HepG2 (cell line): ENCODE measurements around the gene ADAMTS13. TPM values are rescaled to one million over a fixed set of nuclear protein-coding genes. Genes with fewer than 3 reads are reported as not detected.
A peak's percentile ranks its signal among the peaks of the same experiment; 100 is the strongest.

Source experiments
- ARNTL ChIP-seq: sonication (generic); formaldehyde crosslinking; IDR thresholded peaks from 2 replicates; pipeline ENCODE4 v1.4.0; 2020; ENCODE audit warnings: mild to moderate bottlenecking, missing genetic modification reagents
- BCLAF1 ChIP-seq: fragments of 450-650 bp; IDR thresholded peaks from 2 replicates; pipeline ENCODE4 v1.6.1; 2017; ENCODE audit warnings: mild to moderate bottlenecking
- CCDC6 ChIP-seq: sonication (generic); formaldehyde crosslinking; IDR thresholded peaks from 2 replicates; pipeline ENCODE4 v1.8.1; 2022; ENCODE audit warnings: mild to moderate bottlenecking, missing genetic modification reagents, moderate library complexity
- ETV6 ChIP-seq: sonication (generic); formaldehyde crosslinking; conservative IDR thresholded peaks from 2 replicates; pipeline ENCODE4 v1.4.0; 2020; ENCODE audit warnings: missing genetic modification reagents
- FOXK1 ChIP-seq: sonication (generic); formaldehyde crosslinking; IDR thresholded peaks from 2 replicates; pipeline ENCODE4 v1.4.0; 2020; ENCODE audit warnings: low read depth, missing genetic modification reagents, borderline replicate concordance
- HNF4G ChIP-seq, 2 experiments: sonication (generic) in 1 of 2; formaldehyde crosslinking in 1 of 2; IDR thresholded peaks; 2 replicates each; pipeline versions ENCODE4 v1.4.0 to v1.6.1; 2011 to 2020; ENCODE audit warnings: borderline replicate concordance in 2 of 2, low read depth in 2 of 2, mild to moderate bottlenecking in 2 of 2, low read length in 1 of 2, missing genetic modification reagents in 1 of 2, moderate library complexity in 1 of 2
- MBNL3 ChIP-seq: fragments of 250-450 bp; sonication (Bioruptor Pico); conservative IDR thresholded peaks from 2 replicates; pipeline ENCODE4 v1.8.0; 2022; ENCODE audit warnings: mild to moderate bottlenecking, inconsistent platforms
- MTF1 ChIP-seq: sonication (generic); formaldehyde crosslinking; IDR thresholded peaks from 2 replicates; pipeline ENCODE4 v1.5.0; 2020; ENCODE audit warnings: missing genetic modification reagents
- PHB2 ChIP-seq: fragments of 450-650 bp; IDR thresholded peaks from 2 replicates; pipeline ENCODE4 v1.6.1; 2018; ENCODE audit not compliant: partially characterized antibody
- RBM39 ChIP-seq: fragments of 200-400 bp; formaldehyde crosslinking; IDR thresholded peaks from one replicate; pipeline ENCODE4 v1.6.1; 2018; ENCODE audit warnings: antibody characterized with exemption, mild to moderate bottlenecking, low read depth, low read length; ENCODE audit not compliant: poor library complexity, severe bottlenecking
- SMAD9 ChIP-seq: sonication (generic); formaldehyde crosslinking; IDR thresholded peaks from 2 replicates; pipeline ENCODE4 v1.5.1; 2020; ENCODE audit warnings: mild to moderate bottlenecking, missing genetic modification reagents
- SNRNP70 ChIP-seq: fragments of 200-400 bp; formaldehyde crosslinking; IDR thresholded peaks from 2 replicates; pipeline ENCODE4 v1.6.1; 2017; ENCODE audit warnings: mild to moderate bottlenecking, low read depth, low read length, moderate library complexity
- SP140L ChIP-seq: sonication (generic); formaldehyde crosslinking; IDR thresholded peaks from 2 replicates; pipeline ENCODE4 v1.4.0; 2020; ENCODE audit warnings: missing genetic modification reagents, borderline replicate concordance
- ZFP36L2 ChIP-seq: sonication (generic); formaldehyde crosslinking; IDR thresholded peaks from 2 replicates; pipeline ENCODE4 v1.4.0; 2020; ENCODE audit warnings: missing genetic modification reagents
- ZNF260 ChIP-seq: sonication (generic); formaldehyde crosslinking; IDR thresholded peaks from 2 replicates; pipeline ENCODE4 v1.4.0; 2020; ENCODE audit warnings: missing genetic modification reagents, low read depth, mild to moderate bottlenecking, borderline replicate concordance
- ZNF564 ChIP-seq: sonication (generic); formaldehyde crosslinking; IDR thresholded peaks from 2 replicates; pipeline ENCODE4 v1.8.1; 2023; ENCODE audit warnings: mild to moderate bottlenecking, missing genetic modification reagents
- polyA plus RNA-seq, 8 experiments: library from polyadenylated mRNA; depleted of rRNA in 3 of 8; stranded (reverse) in 7 of 8; unstranded in 1 of 8; fragments of >200 nt; fragmentation: Illumina TruSeq in 4 of 8; extraction: Trizol in 4 of 8; gene quantifications; 2 replicates each; pipeline versions ENCODE4 v1.2.1 to v1.2.3, GENCODE V29; 2011 to 2016; ENCODE audit warnings: low read depth in 4 of 8, missing spikeins in 1 of 8, mixed read lengths in 1 of 8; ENCODE audit not compliant: insufficient read depth in 1 of 8
- total RNA-seq, 5 experiments: library from RNA; depleted of rRNA; stranded (reverse); fragments of >200 nt; fragmentation: Illumina TruSeq; extraction: Trizol; gene quantifications; 2 replicates each; pipeline ENCODE4 v1.2.3, GENCODE V29; 2016; ENCODE audit warnings: low read depth in 1 of 5
- TF ChIP-seq, protein P1 (sequence below): sonication (generic); formaldehyde crosslinking; IDR thresholded peaks from 2 replicates; pipeline ENCODE4 v1.8.0; 2022; ENCODE audit warnings: missing genetic modification reagents, mild to moderate bottlenecking, inconsistent platforms, borderline replicate concordance
- TF ChIP-seq, protein P2 (sequence below): sonication (generic); formaldehyde crosslinking; IDR thresholded peaks from 2 replicates; pipeline ENCODE4 v1.5.0; 2020; ENCODE audit warnings: mild to moderate bottlenecking, low read depth, missing genetic modification reagents, borderline replicate concordance
- TF ChIP-seq, protein P3 (sequence below): sonication (generic); formaldehyde crosslinking; IDR thresholded peaks from 2 replicates; pipeline ENCODE4 v1.5.0; 2020; ENCODE audit warnings: missing genetic modification reagents
- TF ChIP-seq, protein P4 (sequence below): sonication (generic); formaldehyde crosslinking; IDR thresholded peaks from 2 replicates; pipeline ENCODE4 v1.5.0; 2020; ENCODE audit warnings: mild to moderate bottlenecking, missing genetic modification reagents

The ADAMTS13 gene
- total and polyA plus RNA-seq, 2 of the 13 experiments (the other 11 are each of a cell fraction or from before 2014, with no cell fraction given): 0.91 to 4.5 TPM

DNA sequence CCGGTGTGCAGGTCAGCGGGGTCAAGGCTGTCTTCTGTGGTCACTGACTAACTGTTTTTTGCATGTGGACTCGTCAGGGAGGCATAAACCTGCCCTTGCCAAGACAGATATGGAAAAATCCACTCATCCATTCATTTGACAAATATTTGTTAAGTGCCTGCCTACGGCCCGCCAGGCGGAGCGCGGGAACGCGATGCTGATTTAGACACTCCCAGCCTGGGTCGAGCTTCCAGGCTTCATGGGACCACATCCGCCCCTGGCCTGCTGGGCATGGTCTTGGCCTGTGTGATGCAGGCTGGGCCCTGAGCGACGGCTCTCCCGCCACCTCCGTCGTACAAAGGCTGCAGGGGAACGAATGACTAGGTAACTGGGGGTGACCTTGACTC is 84.5 kb downstream of the ADAMTS13 start (continued):
- TF ChIP-seq RBM39 (no peak), ZNF260 (CRISPR knock-in tag) (no peak), BCLAF1 (no peak), PHB2 (no peak), ZFP36L2 (CRISPR knock-in tag) (no peak), CCDC6 (CRISPR knock-in tag) (peak; percentile 61; the same call in 1 of the 2 replicates), FOXK1 (peak; percentile 63; the same call in 1 of the 2 replicates), MTF1 (no peak), ZNF564 (peak; percentile 81; the same call in 1 of the 2 replicates), ETV6 (CRISPR knock-in tag) (0 out of 2 replicates have a peak, but pooled peaks have one; percentile 26), SP140L (CRISPR knock-in tag) (no peak), SNRNP70 (no peak), SMAD9 (no peak), ARNTL (peak; percentile 80; the same call in 1 of the 2 replicates), MBNL3 (CRISPR knock-in tag) (no peak), HNF4G (IDR thresholded peaks at IDR 0.05; ENCODE audit: borderline replicate concordance, low read depth, low read length) (peak; percentile 34; the same call in 1 of the 2 replicates), HNF4G (CRISPR knock-in tag; IDR thresholded peaks at IDR 0.05; ENCODE audit: borderline replicate concordance, low read depth) (no peak)
- TF ChIP-seq, protein P1, sequence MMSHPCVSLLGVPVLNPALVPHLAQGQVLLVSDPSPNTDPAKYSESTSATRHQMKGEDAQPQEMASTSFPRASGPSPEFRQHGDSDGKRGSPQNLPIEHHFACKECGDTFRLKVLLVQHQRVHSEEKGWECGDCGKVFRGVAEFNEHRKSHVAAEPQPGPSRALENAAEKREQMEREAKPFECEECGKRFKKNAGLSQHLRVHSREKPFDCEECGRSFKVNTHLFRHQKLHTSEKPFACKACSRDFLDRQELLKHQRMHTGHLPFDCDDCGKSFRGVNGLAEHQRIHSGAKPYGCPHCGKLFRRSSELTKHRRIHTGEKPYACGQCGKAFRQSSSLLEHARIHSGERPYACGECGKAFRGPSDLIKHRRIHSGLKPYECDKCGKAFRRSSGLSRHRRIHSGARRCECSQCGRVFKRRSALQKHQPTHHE: no peak
- TF ChIP-seq, protein P2, sequence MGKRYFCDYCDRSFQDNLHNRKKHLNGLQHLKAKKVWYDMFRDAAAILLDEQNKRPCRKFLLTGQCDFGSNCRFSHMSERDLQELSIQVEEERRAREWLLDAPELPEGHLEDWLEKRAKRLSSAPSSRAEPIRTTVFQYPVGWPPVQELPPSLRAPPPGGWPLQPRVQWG (CRISPR knock-in tag): no peak
- TF ChIP-seq, protein P3, sequence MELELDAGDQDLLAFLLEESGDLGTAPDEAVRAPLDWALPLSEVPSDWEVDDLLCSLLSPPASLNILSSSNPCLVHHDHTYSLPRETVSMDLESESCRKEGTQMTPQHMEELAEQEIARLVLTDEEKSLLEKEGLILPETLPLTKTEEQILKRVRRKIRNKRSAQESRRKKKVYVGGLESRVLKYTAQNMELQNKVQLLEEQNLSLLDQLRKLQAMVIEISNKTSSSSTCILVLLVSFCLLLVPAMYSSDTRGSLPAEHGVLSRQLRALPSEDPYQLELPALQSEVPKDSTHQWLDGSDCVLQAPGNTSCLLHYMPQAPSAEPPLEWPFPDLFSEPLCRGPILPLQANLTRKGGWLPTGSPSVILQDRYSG (CRISPR knock-in tag): 0 out of 2 replicates have a peak, but pooled peaks have one; percentile 51
- TF ChIP-seq, protein P4, sequence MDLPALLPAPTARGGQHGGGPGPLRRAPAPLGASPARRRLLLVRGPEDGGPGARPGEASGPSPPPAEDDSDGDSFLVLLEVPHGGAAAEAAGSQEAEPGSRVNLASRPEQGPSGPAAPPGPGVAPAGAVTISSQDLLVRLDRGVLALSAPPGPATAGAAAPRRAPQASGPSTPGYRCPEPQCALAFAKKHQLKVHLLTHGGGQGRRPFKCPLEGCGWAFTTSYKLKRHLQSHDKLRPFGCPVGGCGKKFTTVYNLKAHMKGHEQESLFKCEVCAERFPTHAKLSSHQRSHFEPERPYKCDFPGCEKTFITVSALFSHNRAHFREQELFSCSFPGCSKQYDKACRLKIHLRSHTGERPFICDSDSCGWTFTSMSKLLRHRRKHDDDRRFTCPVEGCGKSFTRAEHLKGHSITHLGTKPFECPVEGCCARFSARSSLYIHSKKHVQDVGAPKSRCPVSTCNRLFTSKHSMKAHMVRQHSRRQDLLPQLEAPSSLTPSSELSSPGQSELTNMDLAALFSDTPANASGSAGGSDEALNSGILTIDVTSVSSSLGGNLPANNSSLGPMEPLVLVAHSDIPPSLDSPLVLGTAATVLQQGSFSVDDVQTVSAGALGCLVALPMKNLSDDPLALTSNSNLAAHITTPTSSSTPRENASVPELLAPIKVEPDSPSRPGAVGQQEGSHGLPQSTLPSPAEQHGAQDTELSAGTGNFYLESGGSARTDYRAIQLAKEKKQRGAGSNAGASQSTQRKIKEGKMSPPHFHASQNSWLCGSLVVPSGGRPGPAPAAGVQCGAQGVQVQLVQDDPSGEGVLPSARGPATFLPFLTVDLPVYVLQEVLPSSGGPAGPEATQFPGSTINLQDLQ (CRISPR knock-in tag): no peak
